HCT116 (cell line): Measurements from ENCODE around the gene EYA3.

Experiments
- CBX3 ChIP-seq: IDR thresholded peaks from 2 replicates; pipeline ENCODE4 v1.6.1; 2012; ENCODE audit warnings: low read depth
- CEBPB ChIP-seq: IDR thresholded peaks from 2 replicates; pipeline ENCODE4 v1.6.1; 2012; ENCODE audit warnings: low read depth
- CTCF ChIP-seq, 3 experiments: fragments of 200-600 bp in 1 of 3; sonication (generic) in 1 of 3; IDR thresholded peaks in 2 of 3; conservative IDR thresholded peaks in 1 of 3; 2 replicates each; pipeline ENCODE4 v1.5.1; 2012 to 2017; ENCODE audit warnings: low read depth in 2 of 3, low read length in 2 of 3, antibody characterized with exemption in 1 of 3, borderline replicate concordance in 1 of 3, control low read depth in 1 of 3, mild to moderate bottlenecking in 1 of 3, mixed read lengths in 1 of 3, mixed run types in 1 of 3, moderate library complexity in 1 of 3; ENCODE audit not compliant: insufficient read depth in 1 of 3
- EGR1 ChIP-seq: IDR thresholded peaks from 2 replicates; pipeline ENCODE4 v1.6.1; 2012; ENCODE audit warnings: low read depth
- EZH2 ChIP-seq: fragments of 200-600 bp; sonication (generic); IDR thresholded peaks from 2 replicates; pipeline ENCODE4 v1.6.1; 2017; ENCODE audit warnings: antibody characterized with exemption, mixed run types
- JUND ChIP-seq: IDR thresholded peaks from 2 replicates; pipeline ENCODE4 v1.6.1; 2012
- MAX ChIP-seq: IDR thresholded peaks from 2 replicates; pipeline ENCODE4 v1.6.1; 2012
- POLR2A ChIP-seq: IDR thresholded peaks from 2 replicates; pipeline ENCODE4 v1.7.0; 2011; ENCODE audit warnings: borderline replicate concordance; ENCODE audit not compliant: insufficient read depth, insufficient read length; ENCODE audit errors: extremely low read depth
- POLR2AphosphoS5 ChIP-seq: IDR thresholded peaks from 2 replicates; pipeline ENCODE4 v1.6.1; 2011; ENCODE audit warnings: mild to moderate bottlenecking, low read depth, low read length, moderate library complexity
- SP1 ChIP-seq: IDR thresholded peaks from 2 replicates; pipeline ENCODE4 v1.6.1; 2012; ENCODE audit warnings: low read depth
- TCF7L2 ChIP-seq: IDR thresholded peaks from 2 replicates; pipeline ENCODE4 v1.7.0; 2011; ENCODE audit warnings: borderline replicate concordance, inconsistent platforms; ENCODE audit not compliant: insufficient read depth, insufficient read length; ENCODE audit errors: extremely low read depth
- YY1 ChIP-seq: IDR thresholded peaks from 2 replicates; pipeline ENCODE4 v1.6.1; 2011; ENCODE audit warnings: low read length, low read depth, moderate library complexity, mild to moderate bottlenecking; ENCODE audit not compliant: insufficient replicate concordance; ENCODE audit errors: extremely low read depth

GRCh38 chr1:28037206-28037605 is 51.2 kb downstream of the EYA3 start:
- no peak for TF ChIP-seq POLR2A
- TF ChIP-seq CTCF (IDR thresholded peaks at IDR 0.05 in 2 of 3, conservative IDR thresholded peaks at IDR 0.05 in 1 of 3; ENCODE audit: borderline replicate concordance in 1 of 3, insufficient read depth in 1 of 3, low read depth in 2 of 3, low read length in 2 of 3): no peak
- TF ChIP-seq EZH2: no peak
- no peak for TF ChIP-seq POLR2AphosphoS5
- TF ChIP-seq CBX3: no peak
- no peak for TF ChIP-seq TCF7L2
- no peak for TF ChIP-seq SP1
- TF ChIP-seq JUND: no peak
- TF ChIP-seq MAX: no peak
- no peak for TF ChIP-seq EGR1
- no peak for TF ChIP-seq CEBPB
- no peak for TF ChIP-seq YY1
